SKM-1 treated with dmso at 0.1 percent for 144 hours (cell line): ENCODE results near the gene CKMT2.
A peak's percentile ranks its signal among the peaks of the same experiment; 100 is the strongest.
"Not testable (repeated sequence)": the region's sequence is repeated elsewhere in the genome, so short reads cannot be mapped to it uniquely, and the experiment has no call there.

Experiments
- DNase-seq: peaks from one replicate; lab custom pipeline; 2025; ENCODE audit not compliant: unreplicated experiment; lab: John Stamatoyannopoulos, UW

Gene CKMT2

DNA sequence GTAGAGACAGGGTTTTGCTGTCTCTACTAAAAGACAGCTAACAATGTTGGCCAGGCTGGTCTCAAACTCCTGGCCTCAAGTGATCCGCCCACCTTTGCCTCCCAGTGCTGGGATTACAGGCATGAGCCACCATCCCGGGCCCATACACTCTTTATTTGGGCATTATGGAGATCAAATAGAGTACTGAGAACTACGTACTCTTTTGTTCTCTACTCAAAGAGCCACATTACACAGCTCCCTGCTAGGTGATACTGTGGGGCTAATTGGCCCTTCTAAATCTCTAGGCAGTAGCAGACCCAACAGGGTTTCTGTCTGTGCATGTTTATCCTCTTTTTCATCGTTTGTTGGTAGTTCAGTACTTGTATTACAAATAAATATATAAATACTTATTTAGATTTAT lies 16.1 kb downstream of the CKMT2 start:
- no peak for DNase-seq

DNA sequence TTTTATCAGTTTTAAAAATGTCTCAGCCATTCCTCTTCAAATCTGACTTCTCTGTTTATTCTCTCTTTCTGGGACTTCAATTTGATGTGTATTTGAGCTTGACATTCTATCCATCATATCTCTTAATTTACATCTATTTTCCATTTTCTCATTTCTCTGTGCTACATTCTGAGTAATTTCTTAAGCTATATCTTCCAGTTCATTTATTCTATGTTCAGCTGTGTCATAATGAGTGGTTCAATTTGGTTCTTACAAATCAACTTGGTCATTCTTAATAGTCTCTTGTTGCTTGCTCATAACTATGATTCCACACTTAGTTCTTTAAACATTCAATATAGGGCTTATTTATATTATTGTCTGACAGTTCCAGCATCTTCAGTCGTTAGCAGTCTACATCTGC lies 16.9 kb downstream of the CKMT2 start:
- no peak for DNase-seq

DNA sequence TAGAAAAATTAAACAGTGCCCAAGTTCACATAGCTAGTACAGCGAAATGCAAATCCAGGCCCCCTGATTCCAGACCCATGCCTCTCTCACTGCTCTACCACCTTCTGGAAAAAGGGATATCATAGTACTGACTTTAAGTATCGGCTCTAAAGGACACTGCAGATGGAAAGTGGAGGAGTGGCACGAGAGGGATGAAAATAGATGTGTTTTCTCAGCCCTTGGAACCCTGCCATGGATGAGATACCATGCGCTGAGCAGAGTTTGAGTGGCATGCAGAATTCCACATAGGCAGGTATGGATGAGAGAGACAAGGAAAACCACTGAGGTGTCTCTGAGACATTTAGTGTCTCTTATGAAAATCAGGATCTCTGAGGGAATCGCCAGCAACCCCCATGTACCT lies 18.8 kb downstream of the CKMT2 start:
- DNase-seq, result no peak

DNA sequence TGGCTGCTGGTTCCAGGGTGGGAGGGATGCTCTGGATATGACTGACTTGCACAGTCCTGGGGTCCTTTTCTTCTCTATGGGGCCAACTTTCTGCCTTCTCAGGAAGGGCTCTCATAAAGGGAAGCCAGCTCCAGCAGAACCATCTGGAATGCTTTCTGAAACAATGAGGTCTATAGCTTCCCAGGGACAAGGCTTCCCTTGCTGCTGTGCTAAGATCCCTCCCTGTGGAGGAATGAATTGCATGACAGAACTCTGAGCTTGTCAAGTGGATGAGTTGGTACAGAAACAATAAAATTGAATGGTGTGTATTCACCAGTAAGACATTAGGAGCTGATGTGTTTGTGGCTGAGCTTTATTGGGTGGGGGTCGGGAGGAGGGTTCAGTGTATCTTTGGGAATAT lies 19.8 kb downstream of the CKMT2 start:
- no peak for DNase-seq

DNA sequence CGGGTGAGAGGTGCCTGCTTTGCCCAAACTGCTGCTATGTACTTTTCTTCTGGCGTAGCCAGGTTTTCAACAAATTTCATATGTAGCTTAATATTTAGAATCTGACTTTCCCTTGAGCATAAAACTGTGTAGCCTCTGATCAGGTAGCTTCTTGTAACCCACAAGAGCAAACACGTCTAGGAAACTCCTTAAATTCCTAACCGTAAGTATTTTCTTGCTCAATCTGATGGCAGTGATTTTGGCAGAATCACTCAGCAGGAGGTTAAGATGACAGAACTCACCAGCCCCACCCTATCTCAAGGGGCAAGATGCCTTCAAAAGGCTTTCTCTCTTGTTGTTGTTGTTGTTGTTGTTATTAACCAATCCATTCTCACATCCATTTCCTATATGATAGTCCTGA lies 20.8 kb downstream of the CKMT2 start:
- no peak for DNase-seq

DNA sequence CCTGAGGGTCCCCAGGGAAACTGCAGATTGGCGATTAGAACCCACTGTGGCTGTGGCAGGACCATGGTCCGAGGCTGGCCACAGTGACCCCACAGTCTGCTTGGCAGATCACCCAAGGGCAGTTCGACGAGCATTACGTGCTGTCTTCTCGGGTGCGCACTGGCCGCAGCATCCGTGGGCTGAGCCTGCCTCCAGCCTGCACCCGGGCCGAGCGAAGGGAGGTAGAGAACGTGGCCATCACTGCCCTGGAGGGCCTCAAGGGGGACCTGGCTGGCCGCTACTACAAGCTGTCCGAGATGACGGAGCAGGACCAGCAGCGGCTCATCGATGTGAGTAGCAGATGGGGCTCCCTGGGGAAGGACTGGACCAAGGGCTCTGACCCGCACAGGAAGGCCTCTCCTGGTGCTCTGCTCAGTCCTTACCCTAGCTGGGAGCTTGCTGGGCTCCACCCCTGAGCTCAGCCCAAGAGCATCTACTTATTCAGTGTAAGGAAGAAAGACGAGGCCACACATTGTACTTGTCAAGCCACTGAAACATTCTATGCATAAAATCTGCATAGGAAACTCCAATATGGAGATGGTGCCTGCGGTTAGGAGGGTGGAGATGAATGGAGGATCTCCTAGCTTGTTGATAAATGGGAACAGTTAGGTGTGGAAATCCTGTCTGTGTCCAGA lies 21.9 kb downstream of the CKMT2 start:
- no peak for DNase-seq

DNA sequence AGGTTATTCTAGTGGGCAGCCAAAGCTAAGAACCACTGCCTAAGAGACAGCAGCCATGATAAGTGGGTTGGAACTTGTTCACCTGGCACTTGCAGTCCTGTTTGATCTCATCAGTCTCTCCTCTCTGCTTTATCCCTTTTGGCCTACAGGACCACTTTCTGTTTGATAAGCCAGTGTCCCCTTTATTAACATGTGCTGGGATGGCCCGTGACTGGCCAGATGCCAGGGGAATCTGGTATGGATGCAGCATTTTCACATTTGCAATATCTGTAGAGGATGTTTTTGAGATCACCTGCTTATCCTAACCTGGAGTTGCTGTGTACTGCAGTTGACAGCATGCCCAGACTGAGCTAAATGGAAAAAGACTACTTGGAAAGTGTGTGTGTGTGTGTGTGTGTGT lies 23.6 kb downstream of the CKMT2 start:
- no peak for DNase-seq

DNA sequence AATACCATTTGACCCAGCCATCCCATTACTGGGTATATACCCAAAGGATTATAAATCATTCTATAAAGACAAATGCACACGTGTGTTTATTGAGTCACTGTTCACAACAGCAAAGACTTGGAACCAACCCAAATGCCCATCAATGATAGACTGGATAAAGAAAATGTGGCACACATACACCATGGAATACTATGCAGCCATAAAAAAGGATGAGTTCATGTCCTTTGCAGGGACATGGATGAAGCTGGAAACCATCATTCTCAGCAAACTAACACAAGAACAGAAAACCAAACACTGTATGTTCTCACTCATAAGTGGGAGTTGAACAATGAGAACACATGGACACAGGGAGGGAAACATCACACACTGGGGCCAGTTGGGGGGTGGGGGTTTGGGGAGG lies 29.7 kb downstream of the CKMT2 start:
- DNase-seq, result not testable (repeated sequence)

DNA sequence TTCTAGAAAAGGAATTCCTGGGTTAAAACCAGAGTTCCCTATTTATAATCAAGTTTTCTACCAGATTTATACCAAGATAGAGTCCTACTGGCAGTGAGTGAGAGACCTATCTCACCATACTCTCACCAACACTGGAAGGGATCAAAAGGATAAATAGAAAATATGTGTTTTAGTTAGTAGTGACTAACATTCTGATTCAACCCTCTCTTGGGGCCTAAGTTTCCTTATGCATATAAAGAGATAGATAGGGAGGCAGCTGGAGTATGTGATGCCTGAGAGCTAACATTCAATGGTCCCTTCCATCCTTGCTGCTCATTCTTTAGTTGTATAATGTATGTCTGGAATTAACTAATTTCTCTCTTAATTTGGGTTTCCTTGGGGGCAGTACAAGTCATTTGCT lies 32.0 kb downstream of the CKMT2 start:
- DNase-seq, result no peak

DNA sequence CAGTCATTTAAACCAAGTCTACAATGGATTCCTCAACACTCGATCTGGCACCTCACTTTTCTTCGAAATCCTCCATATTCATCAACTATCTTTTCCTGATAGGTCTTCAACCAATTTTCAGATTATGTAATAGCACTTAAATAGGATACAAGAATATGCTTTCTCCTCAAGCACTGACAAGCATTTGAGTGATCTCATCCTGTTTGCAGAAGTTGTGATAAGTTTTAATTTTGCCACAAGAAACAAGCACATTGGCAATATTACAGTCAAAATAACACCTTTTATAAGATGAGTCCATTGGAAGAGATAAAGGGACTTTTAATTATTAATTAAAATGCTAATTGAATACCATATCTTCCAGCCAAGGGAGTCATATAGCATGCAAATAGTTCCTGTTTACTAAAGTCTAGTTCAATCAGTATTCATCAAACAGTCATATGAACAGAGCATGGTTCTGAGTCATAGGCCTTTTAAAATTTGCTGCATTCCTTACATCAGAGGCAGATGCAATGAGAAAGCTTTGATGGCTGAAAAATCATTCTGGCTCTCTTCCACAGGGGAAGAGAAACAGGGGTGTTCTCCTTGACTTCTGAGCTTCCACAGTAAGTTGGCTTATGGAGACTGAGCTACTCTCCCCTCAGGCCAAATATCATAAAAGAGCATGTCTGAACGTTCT lies 35.5 kb downstream of the CKMT2 start:
- no peak for DNase-seq

DNA sequence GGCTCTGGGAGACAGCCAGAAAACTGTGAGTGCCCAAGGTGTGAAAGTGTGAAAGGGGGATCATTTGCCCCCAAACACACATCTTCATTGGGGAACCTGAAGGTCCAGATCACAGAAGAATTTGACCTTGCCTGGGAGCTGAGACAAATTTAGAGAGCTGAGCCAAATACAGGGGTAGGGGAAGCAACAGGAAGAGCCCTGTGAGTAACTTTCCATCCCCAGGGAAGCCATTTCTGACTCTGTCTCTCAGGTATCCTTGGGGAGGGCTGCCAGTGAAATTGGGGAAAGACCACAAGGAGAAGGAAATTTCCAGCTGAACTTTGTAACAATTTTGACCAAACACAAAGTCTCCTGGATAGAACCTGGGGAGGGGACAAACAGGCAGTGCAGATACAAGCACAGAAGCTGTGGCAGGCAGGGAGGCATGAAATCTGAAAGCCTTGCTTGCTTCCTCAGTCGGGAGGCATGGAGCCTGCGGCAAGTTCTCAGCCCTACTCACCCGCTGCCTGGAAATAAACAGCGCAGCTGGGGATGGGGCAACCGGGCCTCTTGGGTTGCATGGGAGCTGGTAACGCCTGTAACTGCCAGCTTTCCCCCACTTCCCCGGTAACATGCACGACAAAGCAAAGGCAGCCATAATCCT lies 36.8 kb downstream of the CKMT2 start:
- no peak for DNase-seq

DNA sequence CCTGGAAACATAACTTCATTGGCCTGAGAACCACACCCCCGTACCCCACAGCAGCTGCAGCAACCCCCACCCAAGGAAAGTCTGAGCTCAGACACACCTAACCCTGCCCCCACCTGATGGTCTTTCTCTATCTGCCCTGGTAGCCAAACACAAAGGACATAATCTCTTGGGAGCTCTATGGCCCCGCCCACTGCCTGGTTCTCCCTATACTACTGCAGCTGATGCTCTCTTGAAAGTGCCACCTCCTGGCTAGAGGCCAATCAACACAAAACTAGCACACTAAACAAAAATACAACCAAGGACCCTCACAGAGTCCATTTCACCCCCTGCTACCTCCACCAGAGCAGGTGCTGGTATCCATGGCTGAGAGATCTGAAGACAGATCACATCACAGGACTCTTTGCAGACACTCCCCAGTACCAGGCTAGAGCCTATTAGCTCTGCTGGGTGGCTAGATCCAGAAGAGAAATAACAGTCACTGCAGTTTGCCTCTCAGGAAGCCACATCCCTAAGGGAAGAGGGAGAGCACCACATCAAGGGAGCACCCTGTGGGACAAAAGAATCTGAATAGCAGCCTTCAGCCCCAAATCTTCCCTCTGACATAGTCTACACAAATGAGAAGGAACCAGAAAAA lies 37.4 kb downstream of the CKMT2 start:
- DNase-seq, result not testable (repeated sequence)

DNA sequence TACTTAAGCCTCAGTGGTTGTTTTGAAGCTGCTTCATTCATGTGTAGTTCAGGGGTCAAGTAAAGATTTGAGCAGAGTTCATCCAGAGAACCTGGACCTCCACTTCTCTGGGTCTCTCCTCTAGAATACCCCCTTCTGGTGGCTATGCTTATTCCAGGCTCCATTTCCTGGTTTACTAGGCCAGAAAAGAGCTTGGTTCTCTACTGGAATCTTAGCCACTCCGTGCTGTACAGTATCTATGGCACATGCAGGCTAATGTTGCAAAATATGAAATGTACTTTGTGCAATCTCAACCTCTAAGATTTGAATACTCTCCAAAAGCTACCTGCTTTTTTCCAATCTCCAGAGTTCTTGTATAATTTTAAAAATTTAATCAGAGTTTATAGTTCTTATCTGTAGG lies 50.9 kb downstream of the CKMT2 start:
- DNase-seq, result no peak

DNA sequence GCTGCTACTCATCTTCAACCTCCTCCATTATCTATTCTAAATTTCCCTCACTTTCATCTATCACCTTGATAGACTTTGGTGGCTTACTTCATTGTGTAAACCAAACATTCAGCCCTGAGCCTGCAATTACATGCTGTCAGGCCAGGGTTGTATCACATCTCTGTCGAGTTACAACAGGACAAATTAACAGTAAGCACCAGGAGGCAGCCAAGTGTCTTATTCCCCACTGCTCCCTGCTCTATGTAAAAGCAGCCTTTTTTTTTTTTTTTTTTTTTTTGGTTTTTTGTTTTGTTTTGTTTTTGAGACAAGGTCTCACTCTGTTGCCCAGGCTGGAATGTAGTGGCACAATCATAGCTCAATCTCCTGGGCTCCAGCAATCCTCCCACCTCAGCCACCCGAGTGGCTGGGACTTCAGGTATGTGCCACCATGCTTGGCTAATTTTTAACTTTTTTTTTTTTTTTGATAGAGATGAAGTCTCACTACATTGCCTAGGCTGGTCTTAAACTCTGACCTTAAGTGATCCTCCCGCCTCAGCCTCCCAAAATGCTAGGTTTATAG lies 53.0 kb downstream of the CKMT2 start:
- DNase-seq, result no peak

DNA sequence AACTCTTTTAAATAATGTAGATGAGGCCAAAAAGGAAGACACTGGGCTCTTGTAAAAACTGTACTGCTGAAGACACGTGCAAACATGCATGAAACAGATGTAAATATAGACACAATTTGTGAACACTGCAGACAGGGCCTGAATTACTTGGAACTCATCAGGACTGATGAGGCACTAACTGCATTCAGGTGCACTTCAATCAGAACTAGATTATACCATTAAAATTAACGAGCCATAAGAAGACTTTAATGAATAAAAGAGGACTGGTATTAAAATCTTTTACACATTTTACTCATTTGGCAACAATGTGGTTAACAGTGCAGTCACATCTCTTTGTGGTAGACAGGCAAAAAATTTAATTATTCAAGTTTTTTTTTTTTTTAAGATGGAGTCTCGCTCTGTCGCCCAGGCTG lies 54.9 kb downstream of the CKMT2 start:
- DNase-seq, result no peak

DNA sequence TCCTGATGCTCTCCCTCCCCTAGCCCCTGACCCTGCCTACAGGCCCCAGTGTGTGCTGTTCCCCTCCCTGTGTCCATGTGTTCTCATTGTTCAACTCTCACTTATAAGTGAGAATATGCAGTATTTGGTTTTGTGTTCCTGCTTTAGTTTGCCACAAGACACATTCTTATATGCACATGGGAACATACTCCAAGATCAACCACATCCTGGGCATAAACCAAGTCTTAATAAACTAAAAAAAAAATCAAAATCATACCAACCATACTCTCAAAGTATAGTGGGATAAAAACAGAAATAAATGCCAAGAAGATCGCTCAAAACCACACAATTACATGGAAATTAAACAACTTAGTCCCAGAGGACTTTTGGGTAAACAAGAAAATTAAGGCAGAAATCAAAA lies 57.0 kb downstream of the CKMT2 start:
- DNase-seq, result no peak

DNA sequence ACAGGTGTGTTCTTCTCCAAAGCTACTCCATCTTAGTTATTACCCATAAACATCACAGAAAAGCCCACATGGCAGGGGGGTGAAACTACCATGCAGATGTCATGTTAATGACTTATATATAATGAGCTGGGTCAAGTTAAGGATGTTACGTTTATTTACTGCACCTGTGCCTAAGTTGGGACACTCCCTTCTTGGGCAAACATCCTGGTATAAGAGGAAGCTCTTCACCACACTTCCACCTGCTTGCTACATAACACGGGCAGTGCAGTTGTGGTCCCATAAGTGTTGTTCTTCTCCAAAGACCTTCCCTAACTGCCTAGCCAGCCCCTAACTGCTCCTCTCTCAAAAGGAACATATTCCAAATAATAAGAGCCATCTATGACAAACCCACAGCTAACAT lies 59.0 kb downstream of the CKMT2 start:
- DNase-seq, result no peak

DNA sequence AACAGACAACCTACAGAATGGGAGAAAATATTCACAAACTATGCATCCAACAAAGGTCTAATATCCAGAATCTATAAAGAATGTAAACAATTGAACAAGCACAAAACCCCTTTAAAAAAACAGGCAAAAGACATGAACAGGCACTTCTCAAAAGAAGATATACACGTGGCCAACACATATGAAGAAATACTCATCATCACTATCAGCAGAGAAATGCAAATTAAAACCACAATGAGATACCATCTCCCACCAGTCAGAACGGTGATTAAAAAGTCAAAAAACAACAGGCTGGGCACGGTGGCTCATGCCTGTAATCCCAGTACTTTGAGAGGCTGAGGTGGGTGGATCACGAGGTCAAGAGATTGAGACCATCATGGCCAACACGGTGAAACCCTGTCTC lies 60.9 kb downstream of the CKMT2 start:
- not testable (repeated sequence) for DNase-seq

DNA sequence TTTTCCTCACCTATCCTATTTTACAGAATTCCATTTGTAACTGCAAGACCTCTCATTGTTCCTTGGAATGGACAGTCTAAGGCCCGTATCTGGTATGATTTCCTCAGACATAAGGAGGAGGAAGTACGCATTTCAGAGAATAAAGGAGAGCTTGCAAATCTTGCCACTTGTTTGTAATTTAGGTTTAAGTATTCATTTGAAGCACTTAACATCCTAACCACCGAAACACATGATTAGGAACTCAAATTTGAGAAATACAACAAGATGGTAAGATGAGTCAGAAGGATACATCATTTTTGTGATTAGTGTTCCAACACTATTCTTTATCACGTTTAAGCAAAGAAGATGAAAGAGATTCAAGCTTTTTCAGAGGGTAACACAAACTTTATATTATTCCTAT lies 64.4 kb downstream of the CKMT2 start:
- DNase-seq, result no peak

DNA sequence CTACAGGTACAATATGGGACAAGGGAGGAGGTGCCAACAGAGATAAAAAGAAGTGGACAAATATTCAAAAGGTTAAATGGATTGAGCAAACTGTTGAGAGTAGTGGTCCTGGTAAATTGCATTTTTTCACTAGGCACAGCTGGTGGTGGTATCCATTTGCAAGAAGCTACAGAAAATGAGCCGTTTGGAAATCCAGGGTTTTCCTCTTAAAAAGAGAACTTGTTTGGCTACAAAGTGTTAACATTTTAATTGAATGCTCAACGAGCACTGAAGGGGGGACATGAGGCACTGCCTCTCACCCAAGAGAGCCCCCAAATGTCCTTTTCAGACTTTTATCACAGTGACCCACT lies 67.8 kb downstream of the CKMT2 start:
- DNase-seq, result no peak

DNA sequence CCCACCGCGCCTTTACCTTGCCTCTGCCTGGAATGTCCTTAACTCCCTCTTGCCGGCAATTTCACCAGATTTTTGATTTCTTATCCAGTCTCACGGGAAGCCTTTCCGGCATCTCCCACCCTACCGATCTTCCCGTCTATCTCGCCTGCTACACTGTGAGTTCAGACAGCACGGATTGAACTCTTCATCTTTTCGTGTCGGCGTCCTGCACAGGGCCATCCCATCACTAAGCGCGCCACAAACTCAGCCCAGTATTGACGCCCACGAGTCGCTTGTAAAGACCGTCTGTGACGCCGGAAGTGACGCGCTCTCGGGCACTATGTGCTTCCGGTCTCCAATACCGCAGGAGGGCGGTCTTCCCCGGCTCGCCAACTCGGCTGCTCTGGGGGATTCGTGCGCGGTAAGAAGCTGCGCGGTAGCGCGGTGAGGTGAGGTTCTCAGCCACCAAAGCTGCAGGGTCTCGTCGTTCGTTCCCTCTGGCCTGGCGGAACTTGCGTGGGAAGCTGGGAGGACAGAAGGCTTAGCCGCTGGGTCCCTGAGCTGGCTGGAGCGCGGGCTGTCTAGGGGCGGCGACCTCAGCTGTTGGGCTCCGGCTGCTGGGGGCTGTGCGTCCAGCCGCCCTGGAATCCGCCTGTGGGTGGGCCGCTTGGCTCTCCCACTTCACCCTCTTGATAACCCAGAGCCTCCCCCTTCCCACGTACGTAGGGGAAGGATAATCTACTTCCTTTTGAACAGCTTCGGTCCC lies 68.3 kb downstream of the CKMT2 start, which contains the start of gene ZCCHC9:
Gene ZCCHC9, plus strand, starts transcription at position 317 of the 745 bp plus-strand sequence. CDS start 3,171 bp downstream, outside the sequence.
- peak; percentile 88 for DNase-seq
